Immature natural killer cell (primary cell): ENCODE results near the gene LRMDA. TPM values are rescaled to one million over a fixed set of nuclear protein-coding genes. Genes with fewer than 3 reads are reported as not detected.

Experiments used
- DNase-seq, 3 donors: peaks; one replicate each; pipeline ENCODE4 v3.0.0; 2022; ENCODE audit warnings: mixed read lengths in 1 of 3
- H3K27ac Mint-ChIP-seq, 6 donors: one replicate each; pipeline ENCODE4 v1.8.0; 2020; ENCODE audit warnings: mixed read lengths in 6 of 6, mild to moderate bottlenecking in 5 of 6, inconsistent platforms in 4 of 6, moderate library complexity in 3 of 6
- H3K27me3 Mint-ChIP-seq, 3 donors: one replicate each; pipeline ENCODE4 v1.8.0; 2020 to 2021; ENCODE audit warnings: low read depth in 3 of 3, mild to moderate bottlenecking in 3 of 3, mixed read lengths in 3 of 3, moderate library complexity in 3 of 3, inconsistent platforms in 1 of 3
- H3K36me3 Mint-ChIP-seq, 3 donors: one replicate each; pipeline ENCODE4 v1.8.0; 2020; ENCODE audit warnings: mixed read lengths in 3 of 3, inconsistent platforms in 2 of 3, mild to moderate bottlenecking in 2 of 3
- H3K4me1 Mint-ChIP-seq, 2 donors: one replicate each; pipeline ENCODE4 v1.8.0; 2020; ENCODE audit warnings: inconsistent platforms in 2 of 2, mild to moderate bottlenecking in 2 of 2, mixed read lengths in 2 of 2, moderate library complexity in 1 of 2
- H3K4me3 Mint-ChIP-seq, 5 donors: one replicate each; pipeline ENCODE4 v1.8.0; 2020; ENCODE audit warnings: mild to moderate bottlenecking in 5 of 5, mixed read lengths in 5 of 5, inconsistent platforms in 3 of 5, moderate library complexity in 3 of 5
- H3K9me3 Mint-ChIP-seq, 6 donors: one replicate each; pipeline ENCODE4 v1.8.0; 2020; ENCODE audit warnings: mild to moderate bottlenecking in 6 of 6, mixed read lengths in 6 of 6, inconsistent platforms in 4 of 6, moderate library complexity in 3 of 6
- polyA plus RNA-seq, 3 donors: library from polyadenylated mRNA; unstranded; fragments of 300-500 nt; fragmentation: Illumina TruSeq; gene quantifications; one replicate each; pipeline ENCODE4 v1.2.3, GENCODE V29; 2021

LRMDA gene
- polyA plus RNA-seq, 3 donors from 2014 or later = 1.7 to 14.2 (median 2.3) TPM

- Mint-ChIP-seq H3K9me3 (no peaks in the 10 kb centered on the region), H3K27me3 (peaks cover 0 to 2% (median 2%) of the 10 kb centered on the region in 3 donors), H3K4me1 (no peaks in the 10 kb centered on the region), H3K4me3 (no peak overlapping the region), H3K27ac (no peak overlapping the region), H3K36me3 (no peaks in the 10 kb centered on the region)
- no peak for DNase-seq
Observed at GRCh38 chr10:76192151-76192550, 760.7 kb downstream of the LRMDA start.

DNA sequence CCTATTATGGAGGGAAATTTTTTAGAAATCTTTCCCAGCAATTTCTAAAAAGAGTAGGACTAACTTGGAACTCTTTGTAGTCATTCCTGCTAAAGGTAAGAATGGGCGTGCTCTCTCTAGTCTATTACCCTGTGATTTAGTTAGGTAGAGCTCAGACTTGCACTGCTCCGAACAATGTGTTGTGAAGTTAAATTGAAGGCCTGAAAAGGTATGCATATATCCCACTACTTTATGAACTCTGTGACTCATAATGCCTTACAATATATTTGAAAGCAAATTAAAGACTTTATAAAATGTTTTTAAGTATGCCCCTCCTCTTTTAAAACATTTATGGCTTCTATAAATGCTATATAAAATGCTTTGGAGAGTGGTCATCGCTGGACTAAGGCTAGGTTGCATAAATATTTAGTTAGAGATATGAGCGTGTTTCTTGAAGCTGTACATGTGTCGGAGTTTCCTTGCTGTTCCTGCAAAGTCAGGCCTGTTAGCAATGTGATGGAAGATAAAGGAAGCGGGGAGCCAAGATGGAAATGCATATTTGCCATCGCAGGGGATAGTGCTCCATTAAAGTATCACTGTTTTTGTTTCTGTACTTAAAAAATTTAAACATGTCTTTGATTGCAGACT lies 761.4 kb downstream of the LRMDA start:
- Mint-ChIP-seq H3K36me3 (no peaks in the 10 kb centered on the region), H3K4me1 (no peaks in the 10 kb centered on the region), H3K27ac (no peak overlapping the region), H3K4me3 (no peak overlapping the region), H3K9me3 (no peaks in the 10 kb centered on the region), H3K27me3 (peaks cover 0 to 2% (median 2%) of the 10 kb centered on the region in 3 donors)
- DNase-seq = no peak

GRCh38 chr10:76195654-76196390 lies 764.4 kb downstream of the LRMDA start:
- peaks cover 0 to 3% (median 2%) of the 10 kb centered on the region in 3 donors for H3K27me3 Mint-ChIP-seq
- no peaks in the 10 kb centered on the region for H3K9me3 Mint-ChIP-seq
- no peak overlapping the region for H3K4me3 Mint-ChIP-seq
- H3K4me1 Mint-ChIP-seq = no peaks in the 10 kb centered on the region
- no peak for DNase-seq
- H3K36me3 Mint-ChIP-seq = no peaks in the 10 kb centered on the region
- H3K27ac Mint-ChIP-seq = no peak overlapping the region

DNA sequence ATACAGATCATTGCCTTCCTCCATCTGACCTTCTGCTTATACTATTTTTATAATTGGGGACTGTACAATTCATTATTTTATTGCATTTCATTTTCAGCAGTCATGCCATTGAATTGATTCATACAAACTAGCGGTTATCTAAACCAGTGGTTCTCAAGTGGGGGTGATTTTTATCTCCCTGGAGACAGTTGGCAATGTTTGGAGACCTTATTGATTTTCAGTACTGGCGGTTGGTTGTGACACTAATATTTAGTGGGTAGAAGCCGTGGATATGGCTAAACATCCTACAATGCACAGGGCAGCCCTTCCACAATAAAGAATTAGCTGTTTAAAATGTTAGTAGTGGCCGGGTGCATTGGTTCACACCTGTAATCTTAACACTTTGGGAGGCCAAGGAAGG lies 765.9 kb downstream of the LRMDA start:
- Mint-ChIP-seq H3K9me3 (no peaks in the 10 kb centered on the region), H3K27ac (no peak overlapping the region), H3K36me3 (no peaks in the 10 kb centered on the region), H3K27me3 (peaks cover 0 to 3% (median 0%) of the 10 kb centered on the region in 3 donors), H3K4me1 (no peaks in the 10 kb centered on the region), H3K4me3 (no peak overlapping the region)
- no peak for DNase-seq

- no peaks in the 10 kb centered on the region for H3K9me3 Mint-ChIP-seq
- no peak for DNase-seq
- H3K36me3 Mint-ChIP-seq = no peaks in the 10 kb centered on the region
- H3K4me1 Mint-ChIP-seq = no peaks in the 10 kb centered on the region
- H3K4me3 Mint-ChIP-seq = no peak overlapping the region
- no peak overlapping the region for H3K27ac Mint-ChIP-seq
- peaks cover 0 to 3% (median 0%) of the 10 kb centered on the region in 3 donors for H3K27me3 Mint-ChIP-seq
Observed at GRCh38 chr10:76198287-76199035, 767.0 kb downstream of the LRMDA start.

GRCh38 chr10:76201962-76202361 lies 770.5 kb downstream of the LRMDA start:
- DNase-seq = no peak
- H3K27ac Mint-ChIP-seq = no peak overlapping the region
- peaks cover 0 to 2% (median 0%) of the 10 kb centered on the region in 6 donors for H3K9me3 Mint-ChIP-seq
- H3K27me3 Mint-ChIP-seq = peaks cover 0 to 3% (median 0%) of the 10 kb centered on the region in 3 donors
- H3K4me3 Mint-ChIP-seq = no peak overlapping the region
- no peaks in the 10 kb centered on the region for H3K4me1 Mint-ChIP-seq
- H3K36me3 Mint-ChIP-seq = no peaks in the 10 kb centered on the region

DNA sequence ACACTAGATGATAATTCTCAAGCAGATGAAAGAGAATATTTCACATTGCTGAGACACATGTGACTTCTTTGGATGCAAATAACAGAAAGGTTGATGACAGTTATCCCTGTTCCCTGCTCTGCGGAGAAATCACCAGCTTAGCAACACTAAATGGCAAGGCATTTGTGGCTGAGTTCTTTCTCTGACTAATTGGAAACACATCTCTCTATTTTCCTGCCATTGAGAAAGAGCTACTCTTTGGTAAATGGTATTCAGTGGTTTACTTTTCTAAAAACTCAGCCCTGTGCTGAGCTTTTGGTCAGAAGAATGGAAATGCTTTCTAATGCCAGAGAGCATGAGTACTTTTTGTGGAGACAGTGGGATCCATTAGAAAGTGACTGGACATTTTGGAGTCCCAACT lies 771.4 kb downstream of the LRMDA start:
- H3K4me1 Mint-ChIP-seq = no peaks in the 10 kb centered on the region
- H3K27ac Mint-ChIP-seq = no peak overlapping the region
- peaks cover 0 to 2% (median 0%) of the 10 kb centered on the region in 6 donors for H3K9me3 Mint-ChIP-seq
- no peak for DNase-seq
- no peaks in the 10 kb centered on the region for H3K36me3 Mint-ChIP-seq
- peaks cover 0 to 3% (median 0%) of the 10 kb centered on the region in 3 donors for H3K27me3 Mint-ChIP-seq
- no peak overlapping the region for H3K4me3 Mint-ChIP-seq

GRCh38 chr10:76205361-76205760 lies 773.9 kb downstream of the LRMDA start:
- H3K9me3 Mint-ChIP-seq = peaks cover 0 to 2% (median 0%) of the 10 kb centered on the region in 6 donors

DNA sequence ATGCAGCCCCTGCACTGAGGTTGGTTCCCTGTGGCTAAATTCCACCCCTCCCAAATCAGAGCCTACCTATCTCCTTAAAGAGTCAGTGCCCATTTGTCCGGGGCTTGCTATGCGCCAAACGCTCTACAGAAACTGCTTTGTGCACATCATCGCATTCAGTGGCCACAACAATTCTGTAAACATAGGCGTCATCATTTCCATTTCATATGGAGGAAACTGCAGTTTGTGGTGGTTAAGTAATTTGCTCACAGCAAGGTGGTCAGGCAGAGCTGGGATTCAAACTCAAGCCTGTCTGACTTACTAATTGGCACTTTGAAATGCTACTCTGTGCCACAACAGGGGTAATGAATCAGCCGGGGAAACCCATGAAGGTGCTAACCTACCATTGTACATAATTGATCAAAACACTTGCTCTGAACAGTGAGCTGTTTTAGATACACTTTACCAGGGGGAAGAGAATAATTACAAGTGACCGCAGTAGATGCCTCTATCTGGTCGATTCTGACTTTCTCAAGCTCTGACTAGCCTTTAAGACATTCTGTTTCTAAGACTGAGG lies 775.5 kb downstream of the LRMDA start:
- DNase-seq = no peak
- Mint-ChIP-seq H3K27ac (no peak overlapping the region), H3K9me3 (peaks cover 0 to 2% (median 0%) of the 10 kb centered on the region in 6 donors), H3K27me3 (no peaks in the 10 kb centered on the region), H3K4me1 (no peaks in the 10 kb centered on the region), H3K36me3 (no peaks in the 10 kb centered on the region), H3K4me3 (no peak overlapping the region)

More at GRCh38 chr10:76205361-76205760, 773.9 kb downstream of the LRMDA start:
- H3K4me3 Mint-ChIP-seq = no peak overlapping the region
- H3K27me3 Mint-ChIP-seq = no peaks in the 10 kb centered on the region
- H3K4me1 Mint-ChIP-seq = no peaks in the 10 kb centered on the region
- DNase-seq = no peak
- H3K27ac Mint-ChIP-seq = no peak overlapping the region
- no peaks in the 10 kb centered on the region for H3K36me3 Mint-ChIP-seq

DNA sequence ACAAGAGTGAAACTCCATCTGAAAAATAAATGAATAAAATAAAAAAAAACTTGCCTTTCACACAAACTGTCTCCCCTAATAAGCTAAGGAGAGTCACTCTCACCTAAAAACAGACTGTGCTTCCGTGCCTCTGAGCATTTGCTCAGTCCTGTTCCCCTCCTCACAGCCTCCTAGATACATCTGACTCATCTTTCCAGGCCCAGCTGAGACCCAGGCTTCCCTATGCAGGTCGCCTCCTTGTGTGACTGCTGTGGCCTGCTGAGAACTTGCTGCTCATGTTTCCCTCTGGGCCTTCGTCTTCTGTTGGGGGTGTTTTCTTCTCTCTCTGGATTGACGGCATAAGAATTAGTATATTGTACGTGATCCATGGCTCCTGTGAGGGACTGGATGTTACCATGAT lies 777.7 kb downstream of the LRMDA start:
- no peak for DNase-seq
- Mint-ChIP-seq H3K27me3 (peaks cover 0 to 2% (median 0%) of the 10 kb centered on the region in 3 donors), H3K4me1 (no peaks in the 10 kb centered on the region), H3K4me3 (no peak overlapping the region), H3K9me3 (peaks cover 0 to 2% (median 0%) of the 10 kb centered on the region in 6 donors), H3K27ac (no peak overlapping the region), H3K36me3 (no peaks in the 10 kb centered on the region)

DNA sequence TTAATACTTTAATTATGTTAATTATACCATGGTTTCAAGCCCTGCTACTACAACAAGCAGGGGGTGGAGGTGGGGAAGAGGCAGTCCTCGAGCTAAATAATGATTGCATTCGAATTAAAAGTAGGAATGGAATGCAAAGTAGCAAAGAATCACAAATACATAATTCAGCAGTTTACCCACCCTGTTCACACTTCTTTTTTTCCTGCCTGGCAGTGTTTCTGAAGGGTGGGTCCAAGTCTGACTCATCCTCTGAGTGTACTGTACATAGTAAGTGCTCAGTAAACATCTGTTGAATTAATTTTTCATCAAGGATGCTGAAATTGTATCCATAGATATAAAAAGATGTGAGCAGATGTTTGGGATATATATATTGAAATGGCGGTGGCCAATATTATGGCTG lies 778.8 kb downstream of the LRMDA start:
- Mint-ChIP-seq H3K27ac (no peak overlapping the region), H3K4me1 (no peaks in the 10 kb centered on the region), H3K4me3 (no peak overlapping the region)

GRCh38 chr10:76211691-76212090 lies 780.3 kb downstream of the LRMDA start:
- H3K27ac Mint-ChIP-seq = no peak overlapping the region
- no peak for DNase-seq
- no peaks in the 10 kb centered on the region for H3K4me1 Mint-ChIP-seq
- H3K4me3 Mint-ChIP-seq = no peak overlapping the region
- no peaks in the 10 kb centered on the region for H3K36me3 Mint-ChIP-seq
- H3K27me3 Mint-ChIP-seq = peaks cover 0 to 2% (median 0%) of the 10 kb centered on the region in 3 donors
- H3K9me3 Mint-ChIP-seq = peaks cover 0 to 3% (median 0%) of the 10 kb centered on the region in 6 donors

More for the DNA sequence above, 778.8 kb downstream of the LRMDA start:
- Mint-ChIP-seq H3K36me3 (no peaks in the 10 kb centered on the region), H3K9me3 (peaks cover 0 to 2% (median 0%) of the 10 kb centered on the region in 6 donors), H3K27me3 (peaks cover 0 to 2% (median 0%) of the 10 kb centered on the region in 3 donors)
- no peak for DNase-seq

- no peaks in the 10 kb centered on the region for H3K4me1 Mint-ChIP-seq
- H3K27ac Mint-ChIP-seq = no peak overlapping the region
- no peak for DNase-seq
- peaks cover 0 to 2% (median 0%) of the 10 kb centered on the region in 3 donors for H3K27me3 Mint-ChIP-seq
- H3K36me3 Mint-ChIP-seq = no peaks in the 10 kb centered on the region
- no peak overlapping the region for H3K4me3 Mint-ChIP-seq
- H3K9me3 Mint-ChIP-seq = peaks cover 0 to 8% (median 0%) of the 10 kb centered on the region in 6 donors
Observed at GRCh38 chr10:76213876-76214275, 782.5 kb downstream of the LRMDA start.

GRCh38 chr10:76218035-76218434 lies 786.6 kb downstream of the LRMDA start:
- H3K9me3 Mint-ChIP-seq = peaks cover 0 to 13% (median 0%) of the 10 kb centered on the region in 6 donors
- H3K27me3 Mint-ChIP-seq = no peaks in the 10 kb centered on the region
- no peaks in the 10 kb centered on the region for H3K36me3 Mint-ChIP-seq
- no peak for DNase-seq
- H3K27ac Mint-ChIP-seq = no peak overlapping the region
- no peak overlapping the region for H3K4me3 Mint-ChIP-seq
- H3K4me1 Mint-ChIP-seq = no peaks in the 10 kb centered on the region
